SK-N-SH (cell line): ENCODE measurements around the gene RGR. TPM values are rescaled to one million over a fixed set of nuclear protein-coding genes. Genes with fewer than 3 reads are reported as not detected.

Source experiments
- CTCF ChIA-PET: fragments of 300-600, 350-600 bp; formaldehyde crosslinking; extraction: SDS; loops from one replicate; lab custom pipeline; 2021; lab: Yijun Ruan, JAX
- POLR2A ChIA-PET: fragments of 350-600 bp; sonication (Branson Sonifier 250); formaldehyde crosslinking; extraction: SDS; loops from one replicate; lab custom pipeline; 2020; ENCODE audit warnings: antibody characterized with exemption, inconsistent platforms; lab: Yijun Ruan, JAX
- DNase-seq: peaks from one replicate; pipeline ENCODE4 v3.0.0; 2012
- H2AFZ ChIP-seq: fragments of 200-600 bp; sonication (generic); 2 replicates; pipeline ENCODE4 v1.8.1; 2016; ENCODE audit warnings: antibody characterized with exemption, mild to moderate bottlenecking, low read depth
- H3F3A ChIP-seq: fragments of 200-600 bp; sonication (generic); replicated peaks from 2 replicates; pipeline ENCODE3; 2016; ENCODE audit warnings: antibody characterized with exemption, mild to moderate bottlenecking; ENCODE audit not compliant: insufficient read depth
- H3K27ac ChIP-seq, 2 experiments: fragments of 200-500 bp in 1 of 2; fragments of 200-600 bp in 1 of 2; sonication (Bioruptor generic) in 1 of 2; sonication (generic), shearing (Covaris generic) in 1 of 2; 2 replicates each; pipeline versions ENCODE4 v1.5.1 to v1.6.1; 2014 to 2016; ENCODE audit warnings: low read depth in 2 of 2, inconsistent platforms in 1 of 2, low read length in 1 of 2, mild to moderate bottlenecking in 1 of 2, mixed read lengths in 1 of 2
- H3K27me3 ChIP-seq: fragments of 200-600 bp; sonication (generic), shearing (Covaris generic); 2 replicates; pipeline ENCODE4 v1.6.1; 2016; ENCODE audit warnings: mixed run types; ENCODE audit not compliant: insufficient read depth
- H3K36me3 ChIP-seq, 2 experiments: fragments of 200-500 bp in 1 of 2; fragments of 200-600 bp in 1 of 2; sonication (Bioruptor generic) in 1 of 2; sonication (generic) in 1 of 2; replicated peaks in 1 of 2; 2 replicates each; pipeline versions ENCODE3 to v1.5.1; 2014 to 2016; ENCODE audit warnings: low read length in 1 of 2, mild to moderate bottlenecking in 1 of 2; ENCODE audit not compliant: insufficient read depth in 2 of 2, control insufficient read depth in 1 of 2
- H3K4me1 ChIP-seq, 2 experiments: fragments of 200-500 bp in 1 of 2; fragments of 200-600 bp in 1 of 2; sonication (Bioruptor generic) in 1 of 2; sonication (generic), shearing (Covaris generic) in 1 of 2; 2 replicates each; pipeline versions ENCODE4 v1.5.1 to v1.6.1; 2014 to 2016; ENCODE audit warnings: low read depth in 1 of 2, low read length in 1 of 2, mixed run types in 1 of 2; ENCODE audit not compliant: insufficient read depth in 2 of 2, control insufficient read depth in 1 of 2
- H3K4me2 ChIP-seq: fragments of 200-600 bp; sonication (generic), shearing (Covaris generic); 2 replicates; pipeline ENCODE4 v1.6.1; 2017; ENCODE audit warnings: mixed run types
- H3K4me3 ChIP-seq, 2 experiments: fragments of 200-500 bp in 1 of 2; fragments of 200-600 bp in 1 of 2; sonication (Bioruptor generic) in 1 of 2; sonication (generic), shearing (Covaris generic) in 1 of 2; 2 replicates each; pipeline versions ENCODE4 v1.5.1 to v1.8.1; 2014 to 2016; ENCODE audit warnings: low read depth in 2 of 2, inconsistent platforms in 1 of 2, low read length in 1 of 2, mild to moderate bottlenecking in 1 of 2, mixed read lengths in 1 of 2, moderate library complexity in 1 of 2
- H3K79me2 ChIP-seq: fragments of 200-600 bp; sonication (generic); 2 replicates; pipeline ENCODE4 v1.8.1; 2017; ENCODE audit warnings: mild to moderate bottlenecking; ENCODE audit not compliant: insufficient read depth
- H3K9ac ChIP-seq: fragments of 200-600 bp; sonication (generic); 2 replicates; pipeline ENCODE4 v1.6.1; 2017; ENCODE audit warnings: mixed run types
- H3K9me2 ChIP-seq: fragments of 200-600 bp; sonication (generic); 2 replicates; pipeline ENCODE4 v1.6.1; 2017; ENCODE audit warnings: mixed run types
- H3K9me3 ChIP-seq: fragments of 200-600 bp; sonication (generic); 2 replicates; pipeline ENCODE4 v1.6.1; 2017; ENCODE audit warnings: mixed run types, mild to moderate bottlenecking, moderate library complexity
- H4K20me1 ChIP-seq: fragments of 200-600 bp; sonication (generic); 2 replicates; pipeline ENCODE4 v1.6.1; 2017; ENCODE audit warnings: mild to moderate bottlenecking, mixed run types; ENCODE audit not compliant: insufficient read depth
- CTCF ChIP-seq: fragments of 200-600 bp; sonication (generic); IDR thresholded peaks from 2 replicates; pipeline ENCODE4 v1.6.1; 2017; ENCODE audit warnings: antibody characterized with exemption, mild to moderate bottlenecking, moderate library complexity
- ELF1 ChIP-seq: IDR thresholded peaks from 2 replicates; pipeline ENCODE4 v1.4.0; 2012
- EP300 ChIP-seq, 2 experiments: IDR thresholded peaks; 2 replicates each; pipeline versions ENCODE4 v1.4.0 to v1.6.1; 2012; ENCODE audit warnings: borderline replicate concordance in 1 of 2, low read depth in 1 of 2, low read length in 1 of 2
- FOXJ3 ChIP-seq: sonication (generic); formaldehyde crosslinking; IDR thresholded peaks from 2 replicates; pipeline ENCODE4 v1.5.1; 2020; ENCODE audit warnings: mild to moderate bottlenecking, missing genetic modification reagents
- FOXM1 ChIP-seq: IDR thresholded peaks from 2 replicates; pipeline ENCODE4 v1.4.0; 2012; ENCODE audit warnings: low read depth, mild to moderate bottlenecking
- GABPA ChIP-seq: IDR thresholded peaks from 2 replicates; pipeline ENCODE4 v1.4.0; 2012; ENCODE audit warnings: low read depth, mild to moderate bottlenecking
- GATA2 ChIP-seq: sonication (generic); formaldehyde crosslinking; IDR thresholded peaks from 2 replicates; pipeline ENCODE4 v1.5.0; 2020; ENCODE audit warnings: mild to moderate bottlenecking, missing genetic modification reagents
- JUND ChIP-seq: IDR thresholded peaks from 2 replicates; pipeline ENCODE4 v1.4.0; 2012
- MEF2A ChIP-seq: IDR thresholded peaks from 2 replicates; pipeline ENCODE4 v1.4.0; 2012; ENCODE audit warnings: low read depth, borderline replicate concordance
- MXI1 ChIP-seq: IDR thresholded peaks from 2 replicates; pipeline ENCODE4 v1.6.1; 2012; ENCODE audit warnings: mild to moderate bottlenecking, low read depth, low read length, improper control_type of control experiment
- NFIC ChIP-seq: IDR thresholded peaks from 2 replicates; pipeline ENCODE4 v1.4.0; 2012; ENCODE audit warnings: borderline replicate concordance
- NRF1 ChIP-seq: IDR thresholded peaks from 2 replicates; pipeline ENCODE4 v1.6.1; 2012; ENCODE audit warnings: low read depth, mild to moderate bottlenecking, low read length
- RAD21 ChIP-seq: IDR thresholded peaks from 2 replicates; pipeline ENCODE4 v1.6.1; 2012; ENCODE audit warnings: mild to moderate bottlenecking, low read length
- RCOR1 ChIP-seq: fragments of 150-350 bp; IDR thresholded peaks from 2 replicates; pipeline ENCODE4 v1.6.1; 2017; ENCODE audit warnings: antibody characterized with exemption, low read length
- RXRA ChIP-seq: IDR thresholded peaks from 2 replicates; pipeline ENCODE4 v1.4.0; 2012; ENCODE audit warnings: low read depth, mild to moderate bottlenecking, borderline replicate concordance
- SMC3 ChIP-seq: IDR thresholded peaks from 2 replicates; pipeline ENCODE4 v1.6.1; 2012; ENCODE audit warnings: low read depth, low read length, improper control_type of control experiment
- TAF1 ChIP-seq: IDR thresholded peaks from 2 replicates; pipeline ENCODE4 v1.6.1; 2012; ENCODE audit warnings: low read depth, mild to moderate bottlenecking, low read length, moderate library complexity, borderline replicate concordance
- TEAD4 ChIP-seq: IDR thresholded peaks from 2 replicates; pipeline ENCODE4 v1.4.0; 2012; ENCODE audit warnings: mild to moderate bottlenecking, borderline replicate concordance; ENCODE audit not compliant: insufficient read depth
- USF2 ChIP-seq: fragments of 150-350 bp; IDR thresholded peaks from 2 replicates; pipeline ENCODE4 v1.6.1; 2017; ENCODE audit warnings: antibody characterized with exemption, low read length, low read depth, borderline replicate concordance
- WGBS: methylation state at CpG from one replicate; pipeline ENCODE4 v1.1.6; 2017; ENCODE audit warnings: low lambda C conversion rate; 5-methylcytosine and 5-hydroxymethylcytosine counted together
- polyA plus RNA-seq, 3 experiments: library from polyadenylated mRNA; depleted of rRNA; stranded (reverse); fragments of >200 nt; gene quantifications; 2 replicates each; pipeline ENCODE4 v1.2.3, GENCODE V29; 2012
- TF ChIP-seq, protein P1 (sequence below): IDR thresholded peaks from 2 replicates; pipeline ENCODE4 v1.4.0; 2012; ENCODE audit warnings: low read depth, borderline replicate concordance
- TF ChIP-seq, protein P2 (sequence below): fragments of 150-350 bp; IDR thresholded peaks from 2 replicates; pipeline ENCODE4 v1.6.1; 2016; ENCODE audit warnings: mild to moderate bottlenecking, low read depth, low read length

RGR gene
- polyA plus RNA-seq, 1 of the 3 experiments (the other 2 are of a cell fraction), result not detected

DNA sequence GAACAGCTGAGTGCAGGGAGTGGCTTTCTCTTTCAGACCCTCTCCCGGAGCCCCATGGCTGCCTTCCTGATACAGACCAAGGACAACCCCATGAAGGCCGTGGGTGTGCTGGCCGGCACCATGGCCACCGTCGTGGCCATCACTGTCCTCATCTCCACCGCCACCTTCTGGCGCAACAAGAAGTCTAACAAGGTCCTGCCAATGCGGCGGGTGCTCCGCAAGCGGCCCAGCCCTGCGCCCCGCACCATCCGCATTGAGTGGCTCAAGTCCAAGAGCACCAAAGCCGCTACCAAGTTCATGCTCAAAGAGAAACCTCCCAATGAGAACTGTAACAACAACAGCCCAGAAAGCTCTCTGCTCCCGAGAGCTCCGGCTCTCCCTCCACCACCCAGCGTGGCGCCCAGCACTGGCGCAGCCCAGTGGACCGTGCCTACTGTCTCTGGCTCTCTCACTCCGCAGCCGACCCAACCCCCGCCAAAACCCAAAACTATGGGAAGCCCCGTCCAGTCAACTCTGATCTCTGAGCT is 30.7 kb upstream of the RGR start:
- Histone ChIP-seq H3K9me3 (no peaks in the 10 kb centered on the region), H3K79me2 (no peaks in the 10 kb centered on the region), H3K4me1 (no peaks in the 10 kb centered on the region), H3F3A (no peaks in the 10 kb centered on the region), H2AFZ (no peak overlapping the region), H3K4me2 (no peak overlapping the region), H3K4me3 (no peak overlapping the region), H3K9ac (no peak overlapping the region), H4K20me1 (no peaks in the 10 kb centered on the region), H3K27me3 (no peaks in the 10 kb centered on the region), H3K36me3 (no peaks in the 10 kb centered on the region), H3K27ac (no peak overlapping the region), H3K9me2 (no peaks in the 10 kb centered on the region)
- TF ChIP-seq NRF1 (no peak), EP300 (IDR thresholded peaks at IDR 0.05; ENCODE audit: borderline replicate concordance in 1 of 2, low read depth in 1 of 2, low read length in 1 of 2) (no peak), RCOR1 (no peak), MXI1 (no peak), USF2 (no peak), RXRA (no peak), CTCF (no peak), FOXJ3 (CRISPR knock-in tag) (no peak), JUND (no peak), GABPA (no peak), TAF1 (no peak), TEAD4 (no peak)
- TF ChIP-seq, protein P1, sequence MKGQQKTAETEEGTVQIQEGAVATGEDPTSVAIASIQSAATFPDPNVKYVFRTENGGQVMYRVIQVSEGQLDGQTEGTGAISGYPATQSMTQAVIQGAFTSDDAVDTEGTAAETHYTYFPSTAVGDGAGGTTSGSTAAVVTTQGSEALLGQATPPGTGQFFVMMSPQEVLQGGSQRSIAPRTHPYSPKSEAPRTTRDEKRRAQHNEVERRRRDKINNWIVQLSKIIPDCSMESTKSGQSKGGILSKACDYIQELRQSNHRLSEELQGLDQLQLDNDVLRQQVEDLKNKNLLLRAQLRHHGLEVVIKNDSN, result no peak
- CTCF ChIA-PET, result interaction anchor here (0.6 to 1.8 kb wide), 5 partner anchors 8 to 70 kb away, joined by 3 to 9 read pairs (median 4); no protein-coding TSS in a partner anchor
- DNase-seq, result no peak
- POLR2A ChIA-PET, result no interaction called here
- WGBS, result 78% methylated on average over 24 of the region's 25 CpGs

GRCh38 chr10:84214612-84215235 is 30.1 kb upstream of the RGR start:
- Histone ChIP-seq H3K9me2 (no peaks in the 10 kb centered on the region), H2AFZ (no peak overlapping the region), H3K9ac (no peak overlapping the region), H4K20me1 (no peaks in the 10 kb centered on the region), H3K4me3 (no peak overlapping the region), H3K79me2 (no peaks in the 10 kb centered on the region), H3F3A (no peaks in the 10 kb centered on the region), H3K36me3 (no peaks in the 10 kb centered on the region), H3K27me3 (no peaks in the 10 kb centered on the region), H3K9me3 (no peaks in the 10 kb centered on the region), H3K27ac (no peak overlapping the region), H3K4me2 (no peak overlapping the region), H3K4me1 (no peaks in the 10 kb centered on the region)
- ChIA-PET POLR2A (interaction anchor here (0.8 kb wide), 1 partner anchor 19 kb away, joined by 3 read pairs; no protein-coding TSS in a partner anchor), CTCF (interaction anchor here (0.5 to 1.8 kb wide), 8 partner anchors 9 to 102 kb away, joined by 3 to 9 read pairs (median 3); no protein-coding TSS in a partner anchor)
- DNase-seq, result peak; percentile 52
- 41% methylated on average over 12 of the region's 12 CpGs for WGBS
- 0 out of 2 replicates have a peak, but pooled peaks have one; percentile 14 for TF ChIP-seq RAD21
- no peak for TF ChIP-seq MEF2A
- TF ChIP-seq, protein P2, sequence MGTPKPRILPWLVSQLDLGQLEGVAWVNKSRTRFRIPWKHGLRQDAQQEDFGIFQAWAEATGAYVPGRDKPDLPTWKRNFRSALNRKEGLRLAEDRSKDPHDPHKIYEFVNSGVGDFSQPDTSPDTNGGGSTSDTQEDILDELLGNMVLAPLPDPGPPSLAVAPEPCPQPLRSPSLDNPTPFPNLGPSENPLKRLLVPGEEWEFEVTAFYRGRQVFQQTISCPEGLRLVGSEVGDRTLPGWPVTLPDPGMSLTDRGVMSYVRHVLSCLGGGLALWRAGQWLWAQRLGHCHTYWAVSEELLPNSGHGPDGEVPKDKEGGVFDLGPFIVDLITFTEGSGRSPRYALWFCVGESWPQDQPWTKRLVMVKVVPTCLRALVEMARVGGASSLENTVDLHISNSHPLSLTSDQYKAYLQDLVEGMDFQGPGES, result no peak
- no peak for TF ChIP-seq FOXM1
- TF ChIP-seq SMC3, result no peak
- no peak for TF ChIP-seq GATA2
- no peak for TF ChIP-seq ELF1
- TF ChIP-seq NFIC, result no peak
- no peak for TF ChIP-seq FOXJ3 (CRISPR knock-in tag)
- TF ChIP-seq RXRA, result no peak
- TF ChIP-seq MXI1, result no peak
- TF ChIP-seq JUND, result no peak
